Naive thymus-derived CD8-positive, alpha-beta T cell (primary cell): ENCODE measurements around the gene CACNA1I. TPM values are rescaled to one million over a fixed set of nuclear protein-coding genes. Genes with fewer than 3 reads are reported as not detected.

Source experiments
- ATAC-seq, 2 donors: fragments of 150-1000 bp; cut with Tn5 transposase in 1 of 2; sonication (Bioruptor Pico), chemical (Tn5 transposase) in 1 of 2; 1 replicate in 1 of 2; 2 replicates in 1 of 2; pipeline ENCODE4 v1.10.0; 2021; ENCODE audit warnings: mild to moderate bottlenecking in 2 of 2, moderate library complexity in 2 of 2
- POLR2A ChIA-PET: fragments of 350-600 bp; sonication (Branson Sonifier 250); formaldehyde crosslinking; loops from one replicate; lab custom pipeline; 2021; ENCODE audit warnings: antibody characterized with exemption; lab: Charles Lee
- DNase-seq, 10 donors: peaks; one replicate each; pipeline versions ENCODE4 v3.0.0 to v3.0.0-alpha.2; 2020 to 2022
- H3K27ac Mint-ChIP-seq, 10 donors: one replicate each; pipeline ENCODE4 v1.8.0; 2020 to 2022; ENCODE audit warnings: mild to moderate bottlenecking in 10 of 10, mixed read lengths in 10 of 10, moderate library complexity in 4 of 10, inconsistent platforms in 1 of 10
- H3K27me3 Mint-ChIP-seq, 5 donors: one replicate each; pipeline ENCODE4 v1.8.0; 2021 to 2022; ENCODE audit warnings: mixed read lengths in 5 of 5
- H3K36me3 Mint-ChIP-seq, 3 donors: one replicate each; pipeline ENCODE4 v1.8.0; 2020 to 2022; ENCODE audit warnings: mixed read lengths in 3 of 3, mild to moderate bottlenecking in 2 of 3, inconsistent platforms in 1 of 3
- H3K4me1 Mint-ChIP-seq, 4 donors: one replicate each; pipeline ENCODE4 v1.8.0; 2021 to 2022; ENCODE audit warnings: mixed read lengths in 4 of 4
- H3K4me3 Mint-ChIP-seq, 10 donors: one replicate each; pipeline ENCODE4 v1.8.0; 2020 to 2022; ENCODE audit warnings: mild to moderate bottlenecking in 10 of 10, mixed read lengths in 10 of 10, moderate library complexity in 6 of 10, inconsistent platforms in 1 of 10
- H3K9me3 Mint-ChIP-seq, 9 donors: one replicate each; pipeline ENCODE4 v1.8.0; 2020 to 2022; ENCODE audit warnings: mixed read lengths in 9 of 9, mild to moderate bottlenecking in 3 of 9, inconsistent platforms in 1 of 9, moderate library complexity in 1 of 9
- polyA plus RNA-seq, 3 donors: library from polyadenylated mRNA; unstranded; fragments of 300-500 nt; fragmentation: Illumina TruSeq; gene quantifications; one replicate each; pipeline ENCODE4 v1.2.3, GENCODE V29; 2021
- total RNA-seq, 8 experiments: library from RNA in 2 of 8; stranded (reverse) in 2 of 8; gene quantifications; one replicate each; pipeline ENCODE4 v1.2.3 and lab custom pipeline; 2021 to 2026

The CACNA1I gene
- total and polyA plus RNA-seq, 5 experiments from 2014 or later: 0.04 to 14.9 (median 0.33) TPM

- ATAC-seq (no peak), DNase-seq (no peak)
- H3K4me1 Mint-ChIP-seq: peaks cover 13 to 16% (median 15%) of the 10 kb centered on the region in 4 donors
- H3K27ac Mint-ChIP-seq: no peak overlapping the region
- H3K9me3 Mint-ChIP-seq: peaks cover 0 to 1% (median 0%) of the 10 kb centered on the region in 9 donors
- POLR2A ChIA-PET: no interaction called here
- peaks cover 6 to 30% (median 18%) of the 10 kb centered on the region in 5 donors for H3K27me3 Mint-ChIP-seq
- H3K36me3 Mint-ChIP-seq: peaks cover 0 to 2% (median 0%) of the 10 kb centered on the region in 3 donors
- no peak overlapping the region for H3K4me3 Mint-ChIP-seq
Measured at GRCh38 chr22:39620924-39621690, 50.6 kb downstream of the CACNA1I start.

- no peak for ATAC-seq
- Mint-ChIP-seq H3K36me3 (peaks cover 0 to 2% (median 0%) of the 10 kb centered on the region in 3 donors), H3K27ac (peak overlapping the region in 1 of 10 donors; percentile 66), H3K4me3 (no peak overlapping the region), H3K9me3 (peaks cover 0 to 1% (median 0%) of the 10 kb centered on the region in 9 donors), H3K27me3 (peaks cover 8 to 33% (median 21%) of the 10 kb centered on the region in 5 donors), H3K4me1 (peaks cover 11 to 15% (median 13%) of the 10 kb centered on the region in 4 donors)
- DNase-seq: no peak
- POLR2A ChIA-PET: interaction anchor here (0.6 kb wide), 1 partner anchor 48 kb away, joined by 3 read pairs; no protein-coding TSS in a partner anchor
Measured at GRCh38 chr22:39621826-39622225, 51.3 kb downstream of the CACNA1I start.

GRCh38 chr22:39622881-39623367, 52.4 kb downstream of the CACNA1I start:
- peak; percentile 26 to 86 (median 64) for DNase-seq
- H3K9me3 Mint-ChIP-seq: no peaks in the 10 kb centered on the region
- H3K27ac Mint-ChIP-seq: no peak overlapping the region
- ATAC-seq: peak; percentile 72 to 81
- H3K27me3 Mint-ChIP-seq: peaks cover 8 to 35% (median 19%) of the 10 kb centered on the region in 5 donors
- peaks cover 0 to under 1% (median 0%) of the 10 kb centered on the region in 3 donors for H3K36me3 Mint-ChIP-seq
- no peak overlapping the region for H3K4me3 Mint-ChIP-seq
- peaks cover 4 to 14% (median 5%) of the 10 kb centered on the region in 4 donors for H3K4me1 Mint-ChIP-seq
- POLR2A ChIA-PET: no interaction called here

GRCh38 chr22:39623603-39624500, 53.3 kb downstream of the CACNA1I start:
- ATAC-seq: no peak
- peaks cover 4 to 32% (median 16%) of the 10 kb centered on the region in 5 donors for H3K27me3 Mint-ChIP-seq
- no peaks in the 10 kb centered on the region for H3K36me3 Mint-ChIP-seq
- no peaks in the 10 kb centered on the region for H3K9me3 Mint-ChIP-seq
- no peak overlapping the region for H3K27ac Mint-ChIP-seq
- H3K4me3 Mint-ChIP-seq: no peak overlapping the region
- peaks cover 0 to 10% (median under 1%) of the 10 kb centered on the region in 4 donors for H3K4me1 Mint-ChIP-seq
- DNase-seq: no peak
- POLR2A ChIA-PET: no interaction called here

- ATAC-seq (no peak), DNase-seq (no peak)
- Mint-ChIP-seq H3K9me3 (no peaks in the 10 kb centered on the region), H3K36me3 (no peaks in the 10 kb centered on the region), H3K27ac (no peak overlapping the region), H3K27me3 (peaks cover 4 to 36% (median 17%) of the 10 kb centered on the region in 5 donors), H3K4me3 (no peak overlapping the region), H3K4me1 (peaks cover 0 to 13% (median 6%) of the 10 kb centered on the region in 4 donors)
- POLR2A ChIA-PET: no interaction called here
Measured at GRCh38 chr22:39624501-39624821, 53.9 kb downstream of the CACNA1I start.

- POLR2A ChIA-PET: no interaction called here
- DNase-seq: no peak
- peaks cover 6 to 35% (median 11%) of the 10 kb centered on the region in 5 donors for H3K27me3 Mint-ChIP-seq
Measured at GRCh38 chr22:39625569-39626537, 55.3 kb downstream of the CACNA1I start.

GRCh38 chr22:39627208-39627607, 56.7 kb downstream of the CACNA1I start:
- Mint-ChIP-seq H3K27ac (no peak overlapping the region), H3K36me3 (no peaks in the 10 kb centered on the region), H3K4me1 (peaks cover 0 to 9% (median 7%) of the 10 kb centered on the region in 4 donors), H3K4me3 (no peak overlapping the region), H3K9me3 (no peaks in the 10 kb centered on the region), H3K27me3 (peaks cover 6 to 35% (median 11%) of the 10 kb centered on the region in 5 donors)
- DNase-seq (no peak), ATAC-seq (no peak)
- POLR2A ChIA-PET: no interaction called here

More at GRCh38 chr22:39625569-39626537, 55.3 kb downstream of the CACNA1I start:
- no peak for ATAC-seq
- Mint-ChIP-seq H3K4me1 (peaks cover 0 to 9% (median 7%) of the 10 kb centered on the region in 4 donors), H3K4me3 (no peak overlapping the region), H3K9me3 (no peaks in the 10 kb centered on the region), H3K27ac (peak overlapping the region in 2 of 10 donors; percentile 72 to 87), H3K36me3 (no peaks in the 10 kb centered on the region)

- Mint-ChIP-seq H3K27me3 (peaks cover 6 to 35% (median 11%) of the 10 kb centered on the region in 5 donors), H3K4me3 (no peak overlapping the region), H3K9me3 (no peaks in the 10 kb centered on the region), H3K36me3 (no peaks in the 10 kb centered on the region), H3K27ac (no peak overlapping the region), H3K4me1 (peaks cover 0 to 9% (median 7%) of the 10 kb centered on the region in 4 donors)
- POLR2A ChIA-PET: no interaction called here
- ATAC-seq (no peak), DNase-seq (no peak)
Measured at GRCh38 chr22:39627865-39628562, 57.5 kb downstream of the CACNA1I start.

GRCh38 chr22:39628563-39629080, 58.1 kb downstream of the CACNA1I start:
- Mint-ChIP-seq H3K9me3 (no peaks in the 10 kb centered on the region), H3K4me3 (no peak overlapping the region), H3K36me3 (no peaks in the 10 kb centered on the region), H3K4me1 (peaks cover 0 to 9% (median 7%) of the 10 kb centered on the region in 4 donors), H3K27me3 (peaks cover 6 to 35% (median 11%) of the 10 kb centered on the region in 5 donors), H3K27ac (peak overlapping the region in 1 of 10 donors; percentile 40)
- no peak for ATAC-seq
- POLR2A ChIA-PET: no interaction called here
- DNase-seq: no peak

- Mint-ChIP-seq H3K36me3 (no peaks in the 10 kb centered on the region), H3K9me3 (no peaks in the 10 kb centered on the region), H3K4me1 (peaks cover 0 to 9% (median 8%) of the 10 kb centered on the region in 4 donors), H3K27me3 (peaks cover 6 to 35% (median 11%) of the 10 kb centered on the region in 5 donors), H3K4me3 (no peak overlapping the region), H3K27ac (peak overlapping the region in 2 of 10 donors; percentile 44 to 54)
- ATAC-seq: no peak
- POLR2A ChIA-PET: no interaction called here
- DNase-seq: no peak
Measured at GRCh38 chr22:39629851-39630250, 59.3 kb downstream of the CACNA1I start.

GRCh38 chr22:39630721-39631120, 60.2 kb downstream of the CACNA1I start:
- ATAC-seq (no peak), DNase-seq (no peak)
- no peak overlapping the region for H3K27ac Mint-ChIP-seq
- POLR2A ChIA-PET: no interaction called here
- peaks cover 6 to 35% (median 10%) of the 10 kb centered on the region in 5 donors for H3K27me3 Mint-ChIP-seq
- no peak overlapping the region for H3K4me3 Mint-ChIP-seq
- H3K4me1 Mint-ChIP-seq: peaks cover 0 to 9% (median 8%) of the 10 kb centered on the region in 4 donors
- no peaks in the 10 kb centered on the region for H3K9me3 Mint-ChIP-seq
- no peaks in the 10 kb centered on the region for H3K36me3 Mint-ChIP-seq
